Loucy (cell line): Measurements from ENCODE around the gene MAD2L1BP.

Experiments used
- CTCF ChIP-seq: fragments of 200-600 bp; sonication (generic); conservative IDR thresholded peaks from 2 replicates; pipeline ENCODE4 v1.5.1; 2014; ENCODE audit warnings: mild to moderate bottlenecking, antibody characterized with exemption, low read length
- EZH2phosphoT487 ChIP-seq: fragments of 200-600 bp; IDR thresholded peaks from 2 replicates; pipeline ENCODE4 v1.6.1; 2018; ENCODE audit warnings: antibody characterized with exemption, mild to moderate bottlenecking, moderate library complexity, borderline replicate concordance

- TF ChIP-seq CTCF, result no peak
- TF ChIP-seq EZH2phosphoT487, result no peak
Observed at GRCh38 chr6:43644940-43645612, 9.4 kb downstream of the MAD2L1BP start, which contains the start of gene RSPH9.
